GM12865 (cell line): ENCODE data around the gene DYNC2H1.

Experiments used
- DNase-seq: peaks from one replicate; pipeline ENCODE4 v3.0.0; 2010; ENCODE audit warnings: low read depth
- H3K4me3 ChIP-seq: 2 replicates; pipeline ENCODE4 v1.5.1; 2011; ENCODE audit warnings: mild to moderate bottlenecking, low read depth, low read length, control low read depth
- TF ChIP-seq, protein P1 (sequence below): IDR thresholded peaks from 2 replicates; pipeline ENCODE4 v1.5.1; 2011; ENCODE audit warnings: low read length, control low read depth, low read depth, inconsistent platforms; ENCODE audit not compliant: insufficient read depth; ENCODE audit errors: missing control alignments

The DYNC2H1 gene

DNA sequence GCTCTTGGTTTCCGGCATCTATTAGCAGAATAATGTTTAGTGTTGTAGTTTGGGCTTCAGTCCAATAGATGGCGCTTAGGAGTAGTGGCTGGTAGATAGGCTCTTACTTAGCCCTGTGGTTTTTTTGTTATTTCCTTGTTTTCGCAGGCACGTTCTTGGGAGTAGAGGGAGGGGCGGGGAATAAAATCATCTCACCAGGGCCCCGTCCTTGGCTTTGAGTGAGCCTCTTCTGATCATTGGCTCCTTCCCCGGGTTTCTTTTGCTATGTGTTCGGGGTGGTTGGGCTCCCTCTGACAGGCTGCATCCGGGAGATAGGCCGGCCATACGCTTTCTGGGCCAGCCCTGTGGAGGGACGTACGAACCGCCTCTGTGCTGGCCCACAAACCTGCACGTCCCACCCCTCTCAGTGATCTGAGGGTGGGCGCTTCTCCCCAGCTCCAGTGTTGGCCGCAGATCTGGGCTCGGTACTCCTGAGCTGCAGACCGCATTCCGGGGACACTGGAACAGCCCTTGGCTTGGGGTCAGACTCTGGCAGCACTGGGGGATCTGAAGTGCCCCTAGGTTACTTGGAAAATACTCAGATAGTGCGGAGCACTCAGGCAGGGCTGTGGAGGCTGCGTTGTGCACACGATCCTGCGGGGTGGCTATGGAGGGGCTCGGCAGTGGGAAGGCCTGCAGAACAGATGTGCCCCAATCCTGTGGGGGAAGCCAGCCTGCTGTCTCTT is 217.0 kb downstream of the DYNC2H1 start:
- peak; percentile 74 for DNase-seq
- TF ChIP-seq, protein P1, sequence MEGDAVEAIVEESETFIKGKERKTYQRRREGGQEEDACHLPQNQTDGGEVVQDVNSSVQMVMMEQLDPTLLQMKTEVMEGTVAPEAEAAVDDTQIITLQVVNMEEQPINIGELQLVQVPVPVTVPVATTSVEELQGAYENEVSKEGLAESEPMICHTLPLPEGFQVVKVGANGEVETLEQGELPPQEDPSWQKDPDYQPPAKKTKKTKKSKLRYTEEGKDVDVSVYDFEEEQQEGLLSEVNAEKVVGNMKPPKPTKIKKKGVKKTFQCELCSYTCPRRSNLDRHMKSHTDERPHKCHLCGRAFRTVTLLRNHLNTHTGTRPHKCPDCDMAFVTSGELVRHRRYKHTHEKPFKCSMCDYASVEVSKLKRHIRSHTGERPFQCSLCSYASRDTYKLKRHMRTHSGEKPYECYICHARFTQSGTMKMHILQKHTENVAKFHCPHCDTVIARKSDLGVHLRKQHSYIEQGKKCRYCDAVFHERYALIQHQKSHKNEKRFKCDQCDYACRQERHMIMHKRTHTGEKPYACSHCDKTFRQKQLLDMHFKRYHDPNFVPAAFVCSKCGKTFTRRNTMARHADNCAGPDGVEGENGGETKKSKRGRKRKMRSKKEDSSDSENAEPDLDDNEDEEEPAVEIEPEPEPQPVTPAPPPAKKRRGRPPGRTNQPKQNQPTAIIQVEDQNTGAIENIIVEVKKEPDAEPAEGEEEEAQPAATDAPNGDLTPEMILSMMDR = peak; percentile 75
- no peak overlapping the region for H3K4me3 ChIP-seq

DNA sequence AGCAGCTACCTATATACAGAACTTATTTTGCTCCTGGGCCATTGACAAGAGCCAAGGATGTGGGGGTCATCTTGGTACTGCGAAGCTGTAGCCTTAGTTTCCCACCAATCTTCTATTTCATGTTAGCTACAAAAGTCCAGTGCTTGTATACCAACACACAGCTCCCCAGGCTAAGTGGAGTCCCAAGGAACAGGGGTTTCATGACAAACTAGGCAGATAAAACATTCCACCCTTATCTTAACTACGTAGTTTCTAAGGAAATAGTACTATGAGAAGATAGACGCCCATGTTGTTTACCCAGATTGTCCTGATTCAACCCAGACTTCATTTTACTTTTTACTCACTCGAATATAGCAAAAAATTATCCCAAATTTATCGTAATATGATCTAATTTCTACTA is 218.5 kb downstream of the DYNC2H1 start:
- no peak for DNase-seq
- TF ChIP-seq, protein P1 = no peak
- H3K4me3 ChIP-seq = no peak overlapping the region

DNA sequence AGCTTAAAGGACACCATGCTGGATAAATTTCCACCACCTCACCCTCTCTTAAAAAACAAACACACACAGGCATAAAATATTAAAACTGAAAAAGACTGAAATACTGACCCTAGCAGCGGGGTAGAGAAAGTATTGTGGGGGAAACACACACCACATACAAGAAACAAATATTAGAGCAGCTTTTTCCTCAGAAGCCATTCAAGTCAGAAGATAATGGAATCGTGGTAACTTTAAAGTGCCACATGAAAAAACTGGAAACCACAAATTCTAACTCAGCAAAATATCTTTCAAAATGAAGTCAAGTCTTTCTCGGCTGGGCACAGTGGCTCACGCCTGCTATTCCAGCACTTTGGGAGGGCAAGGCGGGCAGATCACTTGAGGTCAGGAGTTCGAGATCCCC is 223.2 kb downstream of the DYNC2H1 start:
- DNase-seq = no peak
- no peak overlapping the region for H3K4me3 ChIP-seq
- TF ChIP-seq, protein P1 = no peak

DNA sequence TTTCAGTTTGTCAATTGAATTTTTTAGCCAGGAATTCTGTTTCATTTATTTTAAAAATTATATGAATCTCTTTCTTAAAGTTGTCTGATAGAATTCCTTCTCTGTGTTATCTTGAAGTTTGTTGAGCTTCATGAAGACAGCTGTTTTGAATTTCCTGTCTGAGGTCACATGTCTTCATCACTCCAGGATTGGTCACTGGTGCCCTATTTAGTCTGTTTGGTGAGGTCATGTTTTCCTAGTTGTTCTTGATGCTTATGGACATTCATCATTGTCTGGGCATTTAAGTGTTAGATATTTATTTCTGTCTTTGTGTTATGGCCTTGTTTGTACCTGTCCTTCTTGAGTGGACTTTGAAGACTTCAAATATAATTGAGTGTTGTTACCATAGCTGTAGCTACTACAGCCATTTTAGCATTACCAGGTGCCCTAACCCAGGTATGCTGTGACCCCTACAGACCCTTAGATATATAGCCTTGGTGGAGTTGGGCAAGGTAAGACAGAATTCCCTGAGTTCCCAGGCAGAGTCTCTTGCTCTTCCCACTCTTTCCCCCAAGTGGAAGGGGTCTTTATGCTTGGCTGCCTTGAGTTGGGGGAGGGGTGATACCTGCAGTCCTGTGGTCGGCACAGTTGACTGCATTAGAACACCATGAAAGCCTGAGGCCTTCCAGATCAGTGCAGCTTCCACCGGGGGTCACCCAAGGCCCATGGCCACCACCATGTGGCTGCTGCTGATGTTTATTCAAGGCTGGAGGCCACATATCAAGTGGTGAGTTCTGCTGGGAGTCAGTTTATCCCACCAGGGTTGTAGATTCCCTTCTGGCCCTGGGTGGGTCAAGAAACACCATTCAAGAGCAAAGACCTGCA is 229.6 kb downstream of the DYNC2H1 start:
- no peak for DNase-seq
- TF ChIP-seq, protein P1 = no peak
- no peak overlapping the region for H3K4me3 ChIP-seq

DNA sequence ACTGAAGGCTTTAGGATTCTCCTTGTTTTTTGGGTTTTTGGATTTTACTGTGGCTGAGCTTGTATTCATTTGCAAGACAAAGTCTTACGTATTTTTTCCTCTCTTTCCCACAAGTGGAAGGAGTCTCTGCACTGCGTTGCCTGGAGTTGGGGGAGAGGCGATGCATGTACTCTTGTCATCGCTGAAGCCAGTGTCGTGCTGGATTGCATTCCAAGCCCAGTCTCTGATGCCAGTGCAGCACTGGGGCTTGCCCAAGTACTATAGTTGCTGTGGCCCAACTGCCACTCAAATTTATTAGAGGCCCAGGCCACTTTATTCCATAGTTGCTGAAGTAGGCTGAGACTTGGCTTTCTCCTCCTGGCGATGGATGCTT is 230.2 kb downstream of the DYNC2H1 start:
- TF ChIP-seq, protein P1 = no peak
- no peak for DNase-seq

DNA sequence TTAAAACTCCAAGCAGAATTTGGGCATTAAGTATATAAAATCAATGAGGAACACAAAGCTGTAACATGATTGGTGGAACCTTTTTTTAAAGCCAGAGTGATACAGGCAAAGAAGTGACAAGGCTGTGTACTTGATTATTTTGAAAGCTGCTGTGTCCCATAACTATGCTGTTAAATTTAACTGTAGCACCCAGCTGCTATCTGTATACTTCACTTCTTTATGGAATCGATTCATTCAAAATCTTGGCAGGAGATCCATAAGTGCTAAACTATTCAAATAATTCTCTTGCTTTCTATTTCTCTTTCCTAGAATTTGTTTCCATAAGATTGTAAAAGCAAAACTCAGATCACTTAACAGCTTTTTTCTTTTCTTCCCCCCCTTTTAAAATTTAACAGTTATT is 231.7 kb downstream of the DYNC2H1 start:
- no peak for DNase-seq
- TF ChIP-seq, protein P1 = no peak

More for the DNA sequence above, 230.2 kb downstream of the DYNC2H1 start:
- no peak overlapping the region for H3K4me3 ChIP-seq

More for the DNA sequence above, 231.7 kb downstream of the DYNC2H1 start:
- no peak overlapping the region for H3K4me3 ChIP-seq
